ENCODE results near the gene P4HB.
A peak's percentile ranks its signal among the peaks of the same experiment; 100 is the strongest.

P4HB gene

GRCh38 chr17:81868674-81869220, 8.4 kb upstream of the P4HB start:
- DNase-seq (ENCODE audit: low read depth): no peak

GRCh38 chr17:81867991-81868673, 7.8 kb upstream of the P4HB start:
- DNase-seq (ENCODE audit: low read depth): no peak

GRCh38 chr17:81867170-81867990, 7.0 kb upstream of the P4HB start:
- DNase-seq (ENCODE audit: low read depth): no peak

GRCh38 chr17:81866440-81867169, 6.3 kb upstream of the P4HB start:
- no peak for DNase-seq (ENCODE audit: low read depth)

- DNase-seq (ENCODE audit: low read depth): no peak
Measured at GRCh38 chr17:81865733-81866439, 5.6 kb upstream of the P4HB start.

GRCh38 chr17:81865358-81865732, 5.0 kb upstream of the P4HB start:
- no peak for DNase-seq (ENCODE audit: low read depth)

GRCh38 chr17:81863833-81864768, 3.8 kb upstream of the P4HB start:
- no peak for DNase-seq (ENCODE audit: low read depth)

GRCh38 chr17:81863123-81863675, 2.9 kb upstream of the P4HB start:
- no peak for DNase-seq (ENCODE audit: low read depth)

GRCh38 chr17:81860756-81861568, 627 bp upstream of the P4HB start:
- peak; percentile 97 for DNase-seq (ENCODE audit: low read depth)

GRCh38 chr17:81858967-81859905, 1.1 kb downstream of the P4HB start:
- no peak for DNase-seq (ENCODE audit: low read depth)

- DNase-seq (ENCODE audit: low read depth): no peak
Measured at GRCh38 chr17:81858170-81858966, 2.0 kb downstream of the P4HB start.

- DNase-seq (ENCODE audit: low read depth): no peak
Measured at GRCh38 chr17:81854974-81855774, 5.2 kb downstream of the P4HB start.

GRCh38 chr17:81852237-81852636, 8.1 kb downstream of the P4HB start:
- DNase-seq (ENCODE audit: low read depth): no peak

- no peak for DNase-seq (ENCODE audit: low read depth)
Measured at GRCh38 chr17:81851423-81851822, 8.9 kb downstream of the P4HB start.

GRCh38 chr17:81849457-81849856, 10.9 kb downstream of the P4HB start:
- DNase-seq (ENCODE audit: low read depth): no peak

GRCh38 chr17:81846743-81847689, 13.3 kb downstream of the P4HB start:
- no peak for DNase-seq (ENCODE audit: low read depth)

Data from stimulated activated CD8-positive, alpha-beta memory T cell treated with anti-CD3 and anti-CD28 coated beads, Interleukin-15, amount 100 ng/mL, for 1 hour (primary cell).